Spleen (tissue), 11 donors: ENCODE measurements around the gene DGKB. TPM values are rescaled to one million over a fixed set of nuclear protein-coding genes. Genes with fewer than 3 reads are reported as not detected.

Source experiments
- DNase-seq: peaks from one replicate; pipeline ENCODE4 v3.0.0-alpha.2; 2020
- H3K27ac ChIP-seq, 8 donors: fragments of 200-600 bp; sonication (generic) in 7 of 8; 1 replicate in 4 of 8; 2 replicates in 4 of 8; pipeline versions ENCODE4 v1.5.0 to v1.8.0; 2016 to 2021; ENCODE audit warnings: inconsistent platforms in 4 of 8, mild to moderate bottlenecking in 4 of 8, moderate library complexity in 1 of 8
- H3K27me3 ChIP-seq, 7 donors: fragments of 200-600 bp; sonication (generic) in 6 of 7; replicated peaks in 1 of 7; 1 replicate in 4 of 7; 2 replicates in 3 of 7; pipeline versions ENCODE4 v1.5.0 to v1.8.0; 2016 to 2021; ENCODE audit warnings: inconsistent platforms in 3 of 7, mild to moderate bottlenecking in 1 of 7
- H3K36me3 ChIP-seq, 6 donors: fragments of 200-600 bp; sonication (generic) in 5 of 6; 1 replicate in 4 of 6; 2 replicates in 2 of 6; pipeline versions ENCODE4 v1.5.0 to v1.8.0; 2016 to 2021; ENCODE audit warnings: inconsistent platforms in 2 of 6
- H3K4me1 ChIP-seq, 6 donors: fragments of 200-600 bp; sonication (generic) in 5 of 6; 1 replicate in 3 of 6; 2 replicates in 3 of 6; pipeline versions ENCODE4 v1.5.0 to v1.8.0; 2016 to 2021; ENCODE audit warnings: inconsistent platforms in 3 of 6
- H3K4me3 ChIP-seq, 8 donors: fragments of 200-600 bp; sonication (generic) in 7 of 8; 1 replicate in 4 of 8; 2 replicates in 4 of 8; pipeline versions ENCODE4 v1.5.0 to v1.8.0; 2016 to 2021; ENCODE audit warnings: inconsistent platforms in 4 of 8, mild to moderate bottlenecking in 4 of 8, moderate library complexity in 2 of 8
- H3K9me3 ChIP-seq, 8 donors: fragments of 200-600 bp; sonication (generic) in 7 of 8; 1 replicate in 4 of 8; 2 replicates in 4 of 8; pipeline versions ENCODE4 v1.5.0 to v1.8.0; 2016 to 2021; ENCODE audit warnings: inconsistent platforms in 4 of 8
- CTCF ChIP-seq, 11 experiments: fragments of 200-600 bp in 7 of 11; fragments of 450-650 bp in 4 of 11; sonication (generic) in 4 of 11; IDR thresholded peaks in 8 of 11; conservative IDR thresholded peaks in 3 of 11; 1 replicate in 7 of 11; 2 replicates in 4 of 11; pipeline versions ENCODE4 v1.4.0 to v1.8.0; 2016 to 2021; ENCODE audit warnings: antibody characterized with exemption in 11 of 11, inconsistent platforms in 4 of 11, mild to moderate bottlenecking in 1 of 11
- POLR2A ChIP-seq, 3 donors: fragments of 450-650 bp; IDR thresholded peaks; one replicate each; pipeline ENCODE4 v1.5.1; 2017; ENCODE audit warnings: antibody characterized with exemption in 3 of 3, mild to moderate bottlenecking in 1 of 3
- POLR2AphosphoS5 ChIP-seq, 3 donors: sonication (generic); formaldehyde crosslinking; IDR thresholded peaks; one replicate each; pipeline ENCODE4 v1.5.1; 2017; ENCODE audit warnings: antibody characterized with exemption in 3 of 3
- WGBS, 5 donors: extraction: QIAGEN DNeasy Blood & Tissue Kit in 3 of 5; methylation state at CpG; one replicate each; pipeline versions ENCODE4 v1.1.5 to v1.1.7; 2013 to 2018; 5-methylcytosine and 5-hydroxymethylcytosine counted together
- intact Hi-C: fragments of 100-400 bp; cut with DNase I; formaldehyde crosslinking; loops from one replicate; pipeline ENCODE4 v1.15.0; 2023; ENCODE audit warnings: low total_unique reads
- polyA plus RNA-seq, 3 donors: library from polyadenylated mRNA; stranded (reverse); fragments of 200-250 nt; gene quantifications; one replicate each; pipeline ENCODE4 v1.2.1, GENCODE V29; 2013
- total RNA-seq, 7 donors: library from RNA; depleted of rRNA in 3 of 7; stranded (reverse); fragments of >200 nt in 3 of 7; fragmentation: NEBNext Ultra II Directional in 4 of 7; extraction: Animal tissue kit (Norgen Biotek cat#: 25700) in 4 of 7; gene quantifications; one replicate each; pipeline versions ENCODE4 v1.1.0 to v1.2.1, GENCODE V29; 2016 to 2021
- donor health status: healthy with polysubstance abuse.
- donor health status: DM: no; HTN: no; CAD: no; lungs with moderate emphysema.
- donor health status: DM: no; HTN: no; CAD: no.
- donor health status: Bipolar disorder and iron deficiency.
- donor health status: healthy.
- donor health status: DM: no; HTN: no; CAD: no.
- donor health status: DM: yes; HTN: yes; CAD: no.

DGKB gene
- total and polyA plus RNA-seq, 10 donors = 0.02 to 0.26 (median 0.03) TPM; not detected in 6

GRCh38 chr7:14403587-14403986 lies 499.0 kb downstream of the DGKB start:
- 66 to 82% (median 76%) methylated on average over 2 of the region's 2 CpGs for WGBS, 5 donors
- TF ChIP-seq POLR2AphosphoS5 (IDR thresholded peaks at IDR 0.05) = no peak
- TF ChIP-seq CTCF (IDR thresholded peaks at IDR 0.05 in 8 of 11, conservative IDR thresholded peaks at IDR 0.05 in 3 of 11) = no peak
- no peak for TF ChIP-seq POLR2A (IDR thresholded peaks at IDR 0.05)
- Histone ChIP-seq H3K9me3 (no peaks in the 10 kb centered on the region), H3K27ac (no peak overlapping the region), H3K27me3 (no peaks in the 10 kb centered on the region), H3K4me3 (no peak overlapping the region), H3K4me1 (no peaks in the 10 kb centered on the region), H3K36me3 (no peaks in the 10 kb centered on the region)
- intact Hi-C loops = no loop called here
- DNase-seq = no peak

GRCh38 chr7:14400271-14400670 lies 502.3 kb downstream of the DGKB start:
- WGBS, 5 donors = 56 to 71% (median 63%) methylated on average over 3 of the region's 3 CpGs
- Histone ChIP-seq H3K27me3 (no peaks in the 10 kb centered on the region), H3K4me3 (no peak overlapping the region), H3K27ac (no peak overlapping the region), H3K9me3 (no peaks in the 10 kb centered on the region), H3K36me3 (no peaks in the 10 kb centered on the region), H3K4me1 (no peaks in the 10 kb centered on the region)
- intact Hi-C loops = no loop called here
- DNase-seq = no peak
- TF ChIP-seq CTCF (IDR thresholded peaks at IDR 0.05 in 8 of 11, conservative IDR thresholded peaks at IDR 0.05 in 3 of 11) (no peak), POLR2A (IDR thresholded peaks at IDR 0.05) (no peak), POLR2AphosphoS5 (IDR thresholded peaks at IDR 0.05) (no peak)

GRCh38 chr7:14398526-14398925 lies 504.0 kb downstream of the DGKB start:
- intact Hi-C loops = no loop called here
- no peak for DNase-seq

GRCh38 chr7:14395860-14396259 lies 506.7 kb downstream of the DGKB start:
- H3K27ac ChIP-seq = no peak overlapping the region
- no peak for DNase-seq
- TF ChIP-seq POLR2A (IDR thresholded peaks at IDR 0.05) = no peak
- TF ChIP-seq CTCF (IDR thresholded peaks at IDR 0.05 in 8 of 11, conservative IDR thresholded peaks at IDR 0.05 in 3 of 11) = no peak
- TF ChIP-seq POLR2AphosphoS5 (IDR thresholded peaks at IDR 0.05) = no peak
- H3K36me3 ChIP-seq = no peaks in the 10 kb centered on the region
- H3K9me3 ChIP-seq = no peaks in the 10 kb centered on the region
- H3K27me3 ChIP-seq = no peaks in the 10 kb centered on the region
- no peak overlapping the region for H3K4me3 ChIP-seq
- intact Hi-C loops = no loop called here
- no peaks in the 10 kb centered on the region for H3K4me1 ChIP-seq

More at GRCh38 chr7:14398526-14398925, 504.0 kb downstream of the DGKB start:
- no peak overlapping the region for H3K27ac ChIP-seq
- no peaks in the 10 kb centered on the region for H3K4me1 ChIP-seq
- no peaks in the 10 kb centered on the region for H3K27me3 ChIP-seq
- no peak overlapping the region for H3K4me3 ChIP-seq
- H3K36me3 ChIP-seq = no peaks in the 10 kb centered on the region
- TF ChIP-seq POLR2A (IDR thresholded peaks at IDR 0.05) = no peak
- TF ChIP-seq POLR2AphosphoS5 (IDR thresholded peaks at IDR 0.05) = no peak
- TF ChIP-seq CTCF (IDR thresholded peaks at IDR 0.05 in 8 of 11, conservative IDR thresholded peaks at IDR 0.05 in 3 of 11) = no peak
- no peaks in the 10 kb centered on the region for H3K9me3 ChIP-seq
